HL-60/S4 treated with retinoic acid at 250 ng/mL for 4 days and 3 days (cell line): Measurements from ENCODE around the gene DOCK4.

Source experiments
- in situ Hi-C: fragments of 300-500 bp; cut with MboI; formaldehyde crosslinking; loops from 2 replicates; pipeline ENCODE4 v1.7.0; 2022; ENCODE audit warnings: low sequenced_read_pairs

Gene DOCK4

DNA sequence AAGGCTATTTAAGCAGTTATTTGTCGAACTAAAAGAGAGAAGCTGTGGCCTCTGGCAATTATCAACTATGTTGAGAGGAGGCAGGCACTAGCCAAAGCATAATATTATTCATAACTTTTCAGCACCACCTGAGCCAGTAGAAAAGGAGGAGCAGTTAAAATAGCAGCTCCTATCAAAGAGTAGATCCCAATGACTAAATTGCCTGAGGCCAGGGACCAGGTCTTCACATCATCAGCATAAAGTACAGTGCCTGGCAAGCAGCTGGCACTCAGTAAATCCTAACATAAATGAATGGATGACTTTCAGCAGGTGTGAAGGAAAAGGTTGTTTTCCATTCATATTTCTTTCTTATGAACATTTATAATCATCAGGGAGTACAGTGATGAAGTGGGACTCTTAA is 334.9 kb downstream of the DOCK4 start:
- in situ Hi-C loops = no loop called here

DNA sequence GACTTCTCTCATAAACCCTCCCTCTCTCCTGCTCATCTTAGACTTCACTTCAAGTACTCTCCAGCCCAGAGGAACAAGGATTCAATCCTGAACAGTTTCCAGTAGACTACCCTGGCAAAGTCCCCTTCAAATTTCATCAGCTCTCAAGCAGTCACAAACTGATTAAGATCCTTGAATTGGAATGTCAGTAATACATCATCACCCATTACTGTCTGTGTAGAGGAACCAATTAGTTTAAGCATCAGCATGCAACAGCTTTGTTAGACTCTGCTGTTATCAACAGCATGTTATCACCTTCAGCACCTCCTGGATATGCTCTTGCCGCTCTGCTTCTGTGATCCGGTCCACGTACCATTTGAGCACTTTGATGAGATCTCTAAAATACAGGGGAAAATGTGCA is 336.9 kb downstream of the DOCK4 start:
- in situ Hi-C loops = no loop called here

DNA sequence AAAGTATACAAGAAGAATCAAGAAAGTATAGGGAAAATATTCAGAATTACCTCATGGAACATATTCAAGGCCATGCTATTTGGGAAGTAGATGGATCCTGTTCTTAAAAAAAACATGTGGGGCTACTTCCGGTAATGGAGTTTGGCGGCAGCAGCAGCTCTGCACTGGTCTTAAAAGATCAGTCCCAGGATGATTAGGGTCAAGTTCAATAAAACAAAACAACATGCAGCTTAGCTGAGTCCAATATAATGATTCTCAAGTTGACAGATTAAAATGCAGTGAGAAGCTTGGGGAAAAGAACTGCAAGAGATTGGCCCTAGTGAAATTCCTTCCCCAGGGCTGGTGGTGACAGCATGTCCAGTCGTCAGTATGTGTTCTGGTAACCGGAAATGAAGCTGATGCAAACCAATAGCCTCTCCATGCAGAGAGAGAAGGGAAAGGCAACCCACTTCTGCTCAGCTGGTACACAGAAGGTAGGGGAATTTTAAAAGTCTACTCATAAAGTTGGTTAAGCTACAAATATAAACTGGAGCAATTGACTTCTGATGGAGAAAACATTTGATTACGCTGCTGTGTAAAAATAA is 338.8 kb downstream of the DOCK4 start:
- in situ Hi-C loops = no loop called here

DNA sequence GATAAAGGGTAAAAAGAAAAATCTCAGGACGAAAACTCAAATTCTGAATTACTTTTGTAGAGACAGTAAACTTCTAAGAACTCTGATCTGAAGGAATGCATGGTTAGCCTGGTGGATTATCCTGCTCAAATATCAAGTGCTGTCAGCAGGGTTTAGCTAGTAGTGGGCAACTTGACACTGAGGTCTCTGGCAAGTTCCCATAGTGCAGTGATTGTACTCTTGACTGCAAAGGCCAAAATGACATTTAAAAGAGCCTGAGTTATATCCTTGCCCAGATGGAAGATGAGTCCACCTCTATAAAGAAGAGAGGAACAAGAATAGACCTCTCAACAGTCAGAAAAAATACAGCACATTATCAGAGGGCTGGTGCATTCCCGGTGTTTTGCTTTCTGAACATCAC is 339.4 kb downstream of the DOCK4 start:
- in situ Hi-C loops = no loop called here

DNA sequence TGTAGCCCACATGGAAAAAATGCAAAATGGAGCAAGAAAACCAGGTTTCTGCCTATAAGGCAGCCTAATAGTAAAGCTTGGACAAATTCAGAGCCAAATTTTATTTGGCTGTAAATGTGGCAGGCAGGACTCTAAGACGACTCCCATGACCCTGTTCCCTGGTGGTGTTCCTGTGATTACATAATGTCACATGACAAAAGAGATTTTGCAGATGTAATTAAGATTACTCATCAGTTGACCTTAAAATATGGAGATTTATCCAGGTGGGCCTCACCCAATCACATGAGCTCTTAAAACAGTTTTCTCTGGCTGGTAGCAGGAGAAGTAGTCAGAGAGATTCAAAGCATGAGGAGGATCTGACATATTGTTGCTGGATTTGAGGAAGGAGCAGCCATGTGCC is 340.8 kb downstream of the DOCK4 start:
- in situ Hi-C loops = no loop called here

DNA sequence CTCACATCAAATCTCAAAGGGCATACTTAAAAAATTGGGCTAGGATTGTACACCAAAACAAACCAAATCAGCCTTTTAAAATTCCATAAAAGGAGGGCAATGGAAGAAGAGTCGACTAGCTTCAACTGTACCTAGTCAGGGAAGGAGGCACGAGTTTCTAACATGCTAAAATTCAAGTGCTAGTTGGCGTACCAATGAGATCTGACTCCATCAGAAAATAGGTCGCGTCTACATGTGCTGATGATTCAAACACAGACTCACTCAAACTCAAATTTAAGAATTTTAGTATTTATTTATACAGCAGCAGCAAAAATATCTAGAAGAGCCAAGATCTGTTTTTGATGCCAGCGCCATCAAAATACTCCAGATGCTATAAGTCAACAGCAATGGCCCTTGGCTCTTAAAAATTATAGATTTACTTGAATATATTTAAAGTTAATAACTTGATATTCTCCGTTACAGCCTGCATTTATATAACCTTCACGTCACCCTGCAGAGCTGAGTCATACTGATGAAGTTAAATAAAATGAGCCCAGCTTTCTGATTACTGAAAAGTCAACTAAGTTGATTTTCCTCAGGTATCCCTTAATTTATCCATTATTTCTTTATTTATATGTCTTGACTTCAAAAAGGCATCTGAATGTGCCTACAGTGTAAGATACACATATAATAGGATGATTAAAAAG is 341.8 kb downstream of the DOCK4 start:
- in situ Hi-C loops = no loop called here

DNA sequence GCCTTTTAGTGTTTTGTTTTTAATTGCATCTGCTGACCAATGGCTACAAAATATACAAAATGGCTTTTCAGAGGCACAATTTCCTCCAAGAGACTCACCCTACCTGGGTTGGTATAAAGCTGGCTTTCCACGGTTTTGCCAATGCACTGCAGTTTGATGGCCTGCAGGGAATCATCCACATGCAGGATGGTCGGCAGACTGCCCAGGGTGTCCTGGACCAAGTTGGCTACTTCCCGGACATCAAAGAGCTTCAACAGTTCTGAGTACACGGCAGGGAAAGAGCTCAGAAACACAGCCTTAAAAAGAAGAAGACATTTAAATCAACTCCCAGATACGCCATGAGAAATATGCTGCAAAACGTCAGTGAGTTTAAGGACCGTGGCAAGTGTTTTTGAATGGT is 342.9 kb downstream of the DOCK4 start:
- in situ Hi-C loops = no loop called here

DNA sequence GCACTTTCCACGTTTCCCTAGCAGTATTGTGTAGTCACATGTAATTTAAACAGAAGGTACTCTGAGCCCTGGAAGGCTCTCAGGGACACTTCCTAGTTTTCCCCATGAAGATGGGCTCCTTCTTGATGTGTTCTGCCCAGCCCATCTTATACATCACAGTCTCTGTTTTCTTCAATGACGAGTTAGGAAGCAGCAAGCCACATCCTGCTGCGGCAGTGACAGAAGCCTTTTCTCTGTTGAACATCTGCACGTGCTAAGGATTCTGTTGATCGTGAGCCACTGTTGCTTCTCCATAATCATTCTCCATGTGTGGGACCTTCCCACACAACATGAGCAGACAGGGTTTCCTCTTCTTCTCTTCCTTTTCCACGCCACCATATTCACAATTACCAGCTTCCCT is 346.0 kb downstream of the DOCK4 start:
- in situ Hi-C loops = no loop called here

DNA sequence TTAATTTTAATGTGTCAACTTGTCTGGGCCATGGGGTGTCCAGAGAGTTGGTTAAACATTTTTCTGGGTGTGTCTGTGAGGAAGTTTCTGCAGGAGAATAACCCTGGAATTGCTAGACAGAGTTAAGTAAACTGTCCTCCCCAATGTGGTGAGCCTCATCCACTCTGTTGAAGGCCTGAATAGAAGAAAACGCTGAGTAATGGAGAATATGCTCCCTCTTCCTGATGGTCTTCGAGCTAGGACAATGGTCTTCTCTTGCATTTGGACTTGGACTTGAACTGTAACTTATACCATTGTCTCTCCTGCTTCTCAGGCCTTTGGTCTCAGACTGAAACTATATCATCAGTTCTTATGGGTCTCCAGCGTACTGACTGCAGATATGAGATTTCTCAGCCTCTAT is 347.9 kb downstream of the DOCK4 start:
- in situ Hi-C loops = no loop called here

DNA sequence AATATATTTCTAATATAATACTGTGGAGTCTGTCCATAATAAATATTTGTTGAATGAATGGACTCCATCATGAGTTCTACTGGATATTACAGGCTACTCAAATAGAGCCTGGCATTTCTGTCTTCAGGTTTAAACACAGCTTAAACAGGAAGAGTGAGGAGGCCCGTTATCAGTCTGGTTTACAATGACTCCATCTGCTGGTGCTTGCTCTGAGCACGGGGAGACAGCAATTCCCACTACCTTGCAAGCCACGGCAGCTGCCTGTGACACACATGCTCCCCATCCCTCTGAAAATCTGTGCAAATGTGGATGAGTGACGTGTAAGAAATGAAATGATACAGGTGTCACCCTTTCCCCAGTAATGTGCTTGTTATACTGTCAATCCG is 350.4 kb downstream of the DOCK4 start:
- in situ Hi-C loops = no loop called here

DNA sequence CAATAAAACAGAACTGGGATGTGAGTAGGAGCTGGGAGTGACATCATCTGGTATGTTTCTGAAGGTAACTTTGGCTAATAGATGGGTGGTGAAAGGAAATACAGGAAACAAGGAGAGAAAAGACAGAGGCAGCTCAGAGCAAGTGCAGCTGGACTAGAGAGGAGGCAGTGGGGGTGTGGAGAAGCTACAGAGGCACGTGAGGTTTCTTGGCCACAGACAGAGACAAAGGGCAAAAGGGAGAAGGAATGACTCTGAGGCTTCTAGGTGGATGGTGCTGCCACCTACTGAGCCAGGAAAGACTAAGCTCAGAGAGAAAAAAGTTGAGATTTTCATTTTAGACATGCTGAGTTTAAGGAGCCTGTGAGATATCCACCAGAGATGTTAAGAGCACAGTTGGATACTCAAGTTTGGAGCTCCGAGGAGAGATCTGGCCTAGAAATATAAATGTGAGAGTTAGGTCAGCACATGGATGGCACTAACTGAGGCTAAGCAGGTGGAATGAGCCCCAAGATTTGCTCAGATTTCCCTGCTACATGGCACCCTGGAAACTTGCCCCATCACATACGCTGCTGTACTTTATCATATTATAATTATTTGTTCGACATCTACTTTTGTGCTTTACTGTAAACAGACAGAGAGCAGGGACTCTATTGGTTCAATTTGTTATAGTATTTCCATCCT is 350.9 kb downstream of the DOCK4 start:
- in situ Hi-C loops = no loop called here

DNA sequence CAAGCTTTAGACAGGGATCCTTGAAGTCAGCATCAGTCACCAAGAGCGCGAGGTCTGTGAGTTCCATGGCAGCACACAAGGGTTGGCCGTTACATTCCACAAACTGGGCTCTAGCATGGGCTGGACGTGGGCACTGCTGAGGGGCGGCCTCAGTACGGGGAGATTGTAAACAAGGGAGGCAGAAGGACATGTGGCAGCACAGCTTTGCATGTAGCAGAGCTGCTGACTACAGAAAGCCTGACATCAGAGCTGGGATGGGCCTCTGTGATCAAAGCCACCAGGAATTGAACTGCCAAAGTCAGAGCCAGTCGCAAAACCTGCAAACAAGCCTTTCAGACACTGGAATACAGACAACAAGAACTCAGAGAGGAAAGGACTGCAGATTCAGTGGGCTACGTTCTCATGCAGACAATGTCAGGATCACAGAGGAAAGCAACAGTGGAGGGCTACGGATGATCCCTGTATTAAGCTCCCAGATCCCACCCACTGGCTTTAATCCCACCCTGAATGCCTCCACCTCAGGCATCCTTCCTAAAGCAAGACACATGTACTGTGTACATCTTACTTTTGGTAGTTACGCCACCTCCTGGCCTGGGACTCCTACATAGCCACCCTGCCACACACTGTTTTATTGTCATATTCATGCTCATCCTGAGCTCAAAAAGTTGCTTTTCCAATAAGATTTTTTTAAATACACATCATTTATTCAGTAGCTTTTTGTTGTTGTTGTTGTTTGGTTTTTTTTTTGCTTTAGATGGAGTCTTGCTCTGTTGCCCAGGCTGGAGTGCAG is 352.8 kb downstream of the DOCK4 start:
- in situ Hi-C loops = no loop called here

DNA sequence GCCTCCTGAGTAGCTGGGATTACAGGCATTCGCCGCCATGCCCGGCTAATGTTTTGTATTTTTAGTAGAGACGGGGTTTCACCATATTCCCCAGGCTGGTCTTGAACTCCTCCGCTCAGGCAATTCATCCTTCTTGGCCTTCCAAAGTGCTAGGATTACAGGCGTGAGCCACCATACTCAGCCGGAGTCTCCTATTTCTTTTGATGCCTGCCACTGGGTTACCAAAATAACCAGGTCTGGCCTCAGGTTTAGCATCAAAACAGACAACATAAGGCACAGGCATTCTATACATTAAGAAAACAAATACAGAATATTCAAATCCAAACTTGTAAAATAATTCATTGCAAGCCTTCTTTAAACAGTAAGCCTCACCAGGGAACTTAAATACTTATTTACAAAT is 354.1 kb downstream of the DOCK4 start:
- in situ Hi-C loops = no loop called here

DNA sequence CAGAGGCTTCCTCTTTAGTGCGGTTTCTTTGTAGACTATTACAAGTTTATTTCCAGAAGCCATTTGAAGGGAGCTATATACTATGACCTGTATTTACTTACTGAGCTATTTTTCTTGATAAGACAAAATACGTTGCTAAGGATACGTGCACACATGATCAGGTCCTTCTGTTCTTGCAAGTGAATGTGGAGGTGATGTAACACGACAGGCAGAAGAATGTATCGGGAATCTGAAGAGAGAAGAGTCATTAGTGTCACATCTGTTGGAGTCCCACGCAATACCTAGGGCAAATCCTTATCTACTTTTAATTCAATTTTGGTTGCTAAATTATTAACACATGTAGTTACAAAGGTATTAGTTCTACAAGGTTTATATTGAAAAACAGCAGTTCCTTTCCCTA is 359.3 kb downstream of the DOCK4 start:
- in situ Hi-C loops = no loop called here

DNA sequence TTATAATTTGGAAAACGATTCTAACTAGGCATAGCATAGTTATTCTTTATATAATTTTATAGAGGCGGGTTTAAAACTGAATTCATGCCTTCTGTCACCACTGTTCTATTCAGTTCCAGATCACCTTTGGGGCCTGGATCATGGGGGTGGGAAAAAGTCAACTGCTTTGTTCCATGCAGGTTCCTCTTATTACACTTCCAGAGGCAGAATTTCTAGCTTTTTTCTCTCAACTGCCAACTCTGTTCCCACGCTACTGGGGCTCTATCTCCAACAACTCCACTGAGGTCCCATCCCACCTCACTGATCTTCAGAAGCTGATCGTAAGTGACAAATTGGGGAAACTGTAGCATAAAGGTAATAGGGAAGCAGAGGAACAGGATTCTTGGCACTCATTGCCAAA is 360.3 kb downstream of the DOCK4 start:
- in situ Hi-C loops = no loop called here

DNA sequence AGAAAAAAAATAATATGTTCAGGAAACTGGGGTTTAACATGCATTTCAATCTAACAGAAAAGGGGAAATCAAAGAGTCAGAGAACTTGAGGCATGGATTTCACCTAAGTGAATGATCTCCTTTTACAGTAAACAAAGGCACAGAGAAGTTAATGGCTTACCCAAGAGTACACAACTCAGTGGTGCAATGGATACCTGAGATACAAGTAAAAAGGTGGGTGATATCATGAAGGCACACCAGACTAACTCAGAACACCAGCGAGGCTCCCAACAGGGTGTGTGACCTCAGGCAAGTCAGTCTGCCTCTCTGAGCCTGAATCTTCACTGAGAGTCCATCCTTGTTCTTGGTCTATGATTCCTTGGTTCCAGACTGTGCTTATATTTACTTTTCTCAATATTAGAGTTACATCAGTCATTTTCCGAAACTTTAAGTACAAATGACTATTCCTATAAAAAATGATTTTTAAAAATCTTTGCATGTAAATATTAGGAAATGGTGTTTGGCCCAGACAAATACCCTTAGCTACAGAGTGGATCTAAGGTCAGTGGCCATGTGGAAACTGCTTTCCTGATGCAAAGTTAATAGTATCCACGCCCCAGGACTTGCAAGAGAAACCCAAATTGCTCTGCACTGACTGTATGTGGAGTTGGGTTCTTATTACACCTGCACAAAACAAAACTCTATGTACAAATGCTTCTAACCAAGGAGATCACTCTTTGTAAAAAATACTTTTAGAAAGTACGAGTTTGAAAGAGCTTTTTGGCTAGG is 361.1 kb downstream of the DOCK4 start:
- in situ Hi-C loops = no loop called here

DNA sequence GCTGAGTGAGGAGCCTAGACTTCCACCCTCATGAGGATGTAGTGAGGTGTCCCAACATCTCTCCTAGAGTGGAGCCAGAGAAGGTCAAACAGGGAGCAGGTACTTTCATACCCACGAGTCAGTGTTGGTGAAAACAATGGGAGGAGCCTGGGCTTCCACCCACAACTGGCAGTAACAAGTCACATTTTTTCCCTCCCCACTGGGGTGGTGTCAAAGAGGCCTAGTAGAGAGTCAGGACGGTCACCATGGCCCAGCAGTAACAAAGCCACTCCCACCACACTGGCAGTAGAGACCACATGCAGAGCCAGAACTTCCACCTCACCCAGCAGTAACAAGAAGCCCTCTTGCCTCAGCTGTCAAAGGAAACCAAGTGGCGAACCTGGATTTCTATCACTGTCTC is 363.7 kb downstream of the DOCK4 start:
- in situ Hi-C loops = no loop called here

DNA sequence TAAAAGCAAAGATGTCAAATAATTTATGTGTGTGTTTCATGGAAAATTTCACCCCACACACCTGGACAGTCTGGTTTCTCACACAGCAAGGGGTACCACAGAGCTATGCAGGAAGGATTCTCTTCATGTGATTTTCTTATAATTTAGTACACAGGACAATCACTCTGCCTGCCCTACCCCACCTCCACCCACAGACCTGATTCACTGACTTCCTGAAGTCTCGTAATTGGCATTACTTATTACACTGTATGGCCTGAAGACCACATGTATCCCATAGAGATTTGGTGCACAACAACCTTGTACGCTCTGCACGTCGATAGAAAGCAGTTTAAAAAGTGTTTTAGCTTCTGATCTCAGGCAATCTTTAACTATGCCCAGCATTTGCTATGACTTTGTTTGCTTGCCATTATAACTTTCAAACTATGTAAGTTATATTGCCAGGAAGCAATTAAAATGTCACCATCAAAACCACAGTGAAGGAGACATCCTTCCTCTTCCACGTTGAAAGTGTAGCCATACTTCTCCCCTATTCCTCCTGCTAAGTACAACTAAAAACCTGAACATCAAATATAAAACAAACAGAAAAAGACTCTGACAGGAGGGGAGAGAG is 364.5 kb downstream of the DOCK4 start:
- in situ Hi-C loops = no loop called here

DNA sequence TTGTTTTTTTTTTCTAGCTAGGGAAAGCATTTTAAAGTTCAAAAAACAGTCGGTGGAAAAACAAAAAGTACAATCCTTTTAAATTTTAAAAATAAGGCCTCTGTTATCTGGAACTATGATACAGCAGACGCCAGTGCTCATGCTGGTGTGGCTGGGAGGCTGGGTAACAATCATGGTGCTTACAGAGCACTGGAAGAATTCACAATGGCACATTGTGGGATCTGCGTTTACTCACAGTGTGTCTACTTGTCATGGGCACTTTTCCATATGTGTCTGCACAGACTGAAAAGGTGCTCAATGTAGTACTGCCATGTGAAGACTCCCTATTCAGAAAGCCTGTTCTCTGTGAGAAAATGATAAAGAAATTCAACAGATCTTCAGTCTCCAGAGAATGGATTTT is 365.7 kb downstream of the DOCK4 start:
- in situ Hi-C loops = no loop called here

DNA sequence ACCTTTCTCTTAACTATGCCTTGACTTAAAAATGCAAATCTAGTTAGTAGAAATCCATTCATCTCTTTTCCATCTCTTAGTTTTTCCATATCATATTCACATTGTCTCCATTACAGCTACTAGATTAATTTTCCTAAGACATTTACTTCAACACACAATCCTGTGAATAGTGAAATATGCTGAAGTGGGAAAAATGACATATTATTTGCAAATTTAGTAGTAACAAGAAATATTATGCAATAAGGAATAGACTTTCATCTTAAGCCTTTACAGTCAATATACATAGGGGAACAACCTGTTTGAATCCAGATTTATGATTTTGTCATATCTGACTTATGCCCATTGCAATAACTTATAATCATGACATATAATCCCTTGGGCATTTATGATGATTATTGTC is 366.9 kb downstream of the DOCK4 start:
- in situ Hi-C loops = no loop called here

DNA sequence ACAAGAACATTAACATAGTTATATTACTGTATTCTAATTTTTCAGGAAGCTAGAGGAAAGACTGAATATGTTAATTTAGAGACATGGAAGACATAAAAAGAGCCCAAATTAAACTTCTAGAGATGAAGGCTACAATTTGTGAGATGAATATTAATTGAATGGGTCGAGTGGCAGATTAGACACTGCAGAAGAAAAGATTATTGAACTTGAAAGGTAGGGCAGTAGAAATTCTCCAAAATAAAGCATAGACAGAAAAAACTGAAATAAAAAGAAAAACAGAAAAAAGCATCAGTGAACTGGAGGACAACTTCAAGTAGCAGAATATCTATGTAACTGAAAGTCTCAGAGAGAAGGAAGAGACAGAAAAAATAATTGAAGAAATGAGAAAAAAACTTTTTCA is 369.6 kb downstream of the DOCK4 start:
- in situ Hi-C loops = no loop called here
